Myocyte (in vitro differentiated cells): Measurements from ENCODE around the gene TUBD1. TPM values are rescaled to one million over a fixed set of nuclear protein-coding genes. Genes with fewer than 3 reads are reported as not detected.
A peak's percentile ranks its signal among the peaks of the same experiment; 100 is the strongest.
"Not testable (repeated sequence)": the region's sequence is repeated elsewhere in the genome, so short reads cannot be mapped to it uniquely, and the experiment has no call there.

ENCODE experiments used
- DNase-seq: peaks from one replicate; pipeline ENCODE4 v3.0.0-alpha.2; 2012; ENCODE audit warnings: low read depth
- polyA plus RNA-seq: library from polyadenylated mRNA; unstranded; fragments of >200 nt; gene quantifications from one replicate; pipeline ENCODE4 v1.2.1, GENCODE V29; 2012; ENCODE audit warnings: missing spikeins
- total RNA-seq: library from RNA; depleted of rRNA; stranded (reverse); fragments of >200 nt; gene quantifications from 2 replicates; pipeline ENCODE4 v1.2.3, GENCODE V29; 2014

TUBD1 gene
- total RNA-seq: 2.3 and 5.9 TPM in 2 replicates
- 4.3 TPM for polyA plus RNA-seq

GRCh38 chr17:59892924-59893675, at the start of gene TUBD1, which contains the start of gene RPS6KB1:
TSS of gene TUBD1 (minus strand) at chr17:59892943. CDS start at chr17:59891002, 1,941 bp downstream.
TSS of gene RPS6KB1 (plus strand) at chr17:59893121. CDS start at chr17:59893185, 64 bp downstream.
- no peak for DNase-seq

- no peak for DNase-seq
Observed at GRCh38 chr17:59941131-59941530, 48.4 kb upstream of the TUBD1 start.

GRCh38 chr17:59940697-59941096, 48.0 kb upstream of the TUBD1 start:
- not testable (repeated sequence) for DNase-seq

GRCh38 chr17:59933317-59933716, 40.6 kb upstream of the TUBD1 start:
- DNase-seq: not testable (repeated sequence)

- peak; percentile 52 for DNase-seq
Observed at GRCh38 chr17:59930768-59931167, 38.0 kb upstream of the TUBD1 start.

GRCh38 chr17:59930121-59930520, 37.4 kb upstream of the TUBD1 start:
- peak; percentile 62 for DNase-seq

- not testable (repeated sequence) for DNase-seq
Observed at GRCh38 chr17:59920637-59921036, 27.9 kb upstream of the TUBD1 start.

GRCh38 chr17:59916446-59916845, 23.7 kb upstream of the TUBD1 start:
- DNase-seq: peak; percentile 71

- DNase-seq: peak; percentile 52
Observed at GRCh38 chr17:59914274-59914854, 21.6 kb upstream of the TUBD1 start.

- DNase-seq: no peak
Observed at GRCh38 chr17:59907467-59907866, 14.7 kb upstream of the TUBD1 start.

GRCh38 chr17:59903455-59903854, 10.7 kb upstream of the TUBD1 start:
- no peak for DNase-seq

- no peak for DNase-seq
Observed at GRCh38 chr17:59901604-59902003, 8.9 kb upstream of the TUBD1 start.

GRCh38 chr17:59899099-59899498, 6.4 kb upstream of the TUBD1 start:
- DNase-seq: no peak

GRCh38 chr17:59897090-59897489, 4.3 kb upstream of the TUBD1 start:
- no peak for DNase-seq

- peak; percentile 86 for DNase-seq
Observed at GRCh38 chr17:59893676-59894100, 945 bp upstream of the TUBD1 start.

GRCh38 chr17:59892251-59892923, 356 bp downstream of the TUBD1 start:
- DNase-seq: peak; percentile 99

GRCh38 chr17:59890720-59891119, 2.0 kb downstream of the TUBD1 start:
- DNase-seq: no peak

- no peak for DNase-seq
Observed at GRCh38 chr17:59888145-59888750, 4.5 kb downstream of the TUBD1 start.

- DNase-seq: no peak
Observed at GRCh38 chr17:59884861-59885260, 7.9 kb downstream of the TUBD1 start.

- DNase-seq: no peak
Observed at GRCh38 chr17:59878624-59879023, 14.1 kb downstream of the TUBD1 start.

GRCh38 chr17:59877965-59878364, 14.8 kb downstream of the TUBD1 start:
- DNase-seq: no peak

GRCh38 chr17:59876107-59876506, 16.6 kb downstream of the TUBD1 start:
- DNase-seq: no peak
